HepG2 (cell line): ENCODE data around the gene SLC16A4. TPM values are rescaled to one million over a fixed set of nuclear protein-coding genes. Genes with fewer than 3 reads are reported as not detected.

Source experiments
- ESRRA ChIP-seq: sonication (generic); formaldehyde crosslinking; IDR thresholded peaks from 2 replicates; pipeline ENCODE4 v1.5.1; 2020; ENCODE audit warnings: mild to moderate bottlenecking, low read depth, missing genetic modification reagents
- GABPA ChIP-seq, 2 experiments: IDR thresholded peaks; 2 replicates each; pipeline ENCODE4 v1.6.1; 2011 to 2016; ENCODE audit warnings: low read depth in 2 of 2, low read length in 1 of 2, missing biosample characterization in 1 of 2, missing genetic modification characterization in 1 of 2
- HNRNPK ChIP-seq: fragments of 200-400 bp; formaldehyde crosslinking; IDR thresholded peaks from 2 replicates; pipeline ENCODE4 v1.6.1; 2018; ENCODE audit warnings: low read length, low read depth, moderate library complexity, mild to moderate bottlenecking; ENCODE audit not compliant: poor library complexity, severe bottlenecking
- IKZF5 ChIP-seq: IDR thresholded peaks from 2 replicates; pipeline ENCODE4 v1.6.1; 2018; ENCODE audit warnings: missing genetic modification reagents, mild to moderate bottlenecking, missing compliant biosample characterization
- JDP2 ChIP-seq: sonication (generic); formaldehyde crosslinking; IDR thresholded peaks from 2 replicates; pipeline ENCODE4 v1.8.1; 2022; ENCODE audit warnings: missing genetic modification reagents, borderline replicate concordance
- MYNN ChIP-seq: sonication (generic); formaldehyde crosslinking; IDR thresholded peaks from 2 replicates; pipeline ENCODE4 v1.4.0; 2020; ENCODE audit warnings: mild to moderate bottlenecking, low read depth, missing genetic modification reagents
- NFE2L1 ChIP-seq: sonication (generic); formaldehyde crosslinking; IDR thresholded peaks from 2 replicates; pipeline ENCODE4 v1.4.0; 2020; ENCODE audit warnings: missing genetic modification reagents, mild to moderate bottlenecking, borderline replicate concordance
- NPAS2 ChIP-seq: sonication (generic); formaldehyde crosslinking; IDR thresholded peaks from 2 replicates; pipeline ENCODE4 v1.8.0; 2022; ENCODE audit warnings: mild to moderate bottlenecking, missing genetic modification reagents, borderline replicate concordance
- POLR2G ChIP-seq: fragments of 200-400 bp; formaldehyde crosslinking; IDR thresholded peaks from 2 replicates; pipeline ENCODE4 v1.6.1; 2018; ENCODE audit warnings: mild to moderate bottlenecking, low read depth, low read length, moderate library complexity
- PRPF4 ChIP-seq: fragments of 200-400 bp; formaldehyde crosslinking; IDR thresholded peaks from 2 replicates; pipeline ENCODE4 v1.6.1; 2016; ENCODE audit warnings: low read length, low read depth; ENCODE audit not compliant: poor library complexity, severe bottlenecking
- RBFOX2 ChIP-seq: fragments of 200-400 bp; formaldehyde crosslinking; IDR thresholded peaks from 2 replicates; pipeline ENCODE4 v1.6.1; 2017; ENCODE audit warnings: low read depth, mild to moderate bottlenecking, low read length
- SCMH1 ChIP-seq: sonication (generic); formaldehyde crosslinking; IDR thresholded peaks from 2 replicates; pipeline ENCODE4 v1.9.0; 2021; ENCODE audit warnings: missing genetic modification reagents, mild to moderate bottlenecking, borderline replicate concordance
- SNAPC2 ChIP-seq: sonication (generic); formaldehyde crosslinking; IDR thresholded peaks from 2 replicates; pipeline ENCODE4 v1.8.1; 2022; ENCODE audit warnings: mild to moderate bottlenecking, missing genetic modification reagents
- SRY ChIP-seq: sonication (generic); formaldehyde crosslinking; IDR thresholded peaks from 2 replicates; pipeline ENCODE4 v1.8.0; 2022; ENCODE audit warnings: mild to moderate bottlenecking, missing genetic modification reagents
- TAF15 ChIP-seq: fragments of 200-400 bp; formaldehyde crosslinking; IDR thresholded peaks from one replicate; pipeline ENCODE4 v1.6.1; 2018; ENCODE audit warnings: mild to moderate bottlenecking, low read depth, low read length; ENCODE audit not compliant: poor library complexity, severe bottlenecking
- ZBTB20 ChIP-seq: sonication (generic); formaldehyde crosslinking; IDR thresholded peaks from 2 replicates; pipeline ENCODE4 v1.8.1; 2023; ENCODE audit warnings: missing genetic modification reagents, low read depth, mild to moderate bottlenecking, borderline replicate concordance
- ZBTB38 ChIP-seq: sonication (generic); formaldehyde crosslinking; IDR thresholded peaks from 2 replicates; pipeline ENCODE4 v1.5.1; 2020; ENCODE audit warnings: mild to moderate bottlenecking, missing genetic modification reagents
- ZIK1 ChIP-seq: sonication (generic); formaldehyde crosslinking; IDR thresholded peaks from 2 replicates; pipeline ENCODE4 v1.5.0; 2020; ENCODE audit warnings: mild to moderate bottlenecking, low read depth, missing genetic modification reagents, borderline replicate concordance
- ZNF503 ChIP-seq: sonication (generic); formaldehyde crosslinking; IDR thresholded peaks from 2 replicates; pipeline ENCODE4 v1.4.0; 2020; ENCODE audit warnings: missing genetic modification reagents
- ZNF724P ChIP-seq: sonication (generic); formaldehyde crosslinking; IDR thresholded peaks from 2 replicates; pipeline ENCODE4 v1.8.0; 2022; ENCODE audit warnings: missing genetic modification reagents, borderline replicate concordance
- ZNF792 ChIP-seq: IDR thresholded peaks from 2 replicates; pipeline ENCODE4 v1.6.1; 2016
- ZSCAN20 ChIP-seq: sonication (generic); formaldehyde crosslinking; IDR thresholded peaks from 2 replicates; pipeline ENCODE4 v1.4.0; 2020; ENCODE audit warnings: missing genetic modification reagents, mild to moderate bottlenecking, borderline replicate concordance
- polyA plus RNA-seq, 8 experiments: library from polyadenylated mRNA; depleted of rRNA in 3 of 8; stranded (reverse) in 7 of 8; unstranded in 1 of 8; fragments of >200 nt; fragmentation: Illumina TruSeq in 4 of 8; extraction: Trizol in 4 of 8; gene quantifications; 2 replicates each; pipeline versions ENCODE4 v1.2.1 to v1.2.3, GENCODE V29; 2011 to 2016; ENCODE audit warnings: low read depth in 4 of 8, missing spikeins in 1 of 8, mixed read lengths in 1 of 8; ENCODE audit not compliant: insufficient read depth in 1 of 8
- total RNA-seq, 5 experiments: library from RNA; depleted of rRNA; stranded (reverse); fragments of >200 nt; fragmentation: Illumina TruSeq; extraction: Trizol; gene quantifications; 2 replicates each; pipeline ENCODE4 v1.2.3, GENCODE V29; 2016; ENCODE audit warnings: low read depth in 1 of 5
- TF ChIP-seq, protein P1 (sequence below): IDR thresholded peaks from 2 replicates; pipeline ENCODE4 v1.6.1; 2016
- TF ChIP-seq, protein P2 (sequence below): sonication (generic); formaldehyde crosslinking; IDR thresholded peaks from 2 replicates; pipeline ENCODE4 v1.4.0; 2020; ENCODE audit warnings: missing genetic modification reagents

The SLC16A4 gene
- total and polyA plus RNA-seq, 2 of the 13 experiments (the other 11 are each of a cell fraction or from before 2014, with no cell fraction given), result 1.1 to 1.5 TPM

DNA sequence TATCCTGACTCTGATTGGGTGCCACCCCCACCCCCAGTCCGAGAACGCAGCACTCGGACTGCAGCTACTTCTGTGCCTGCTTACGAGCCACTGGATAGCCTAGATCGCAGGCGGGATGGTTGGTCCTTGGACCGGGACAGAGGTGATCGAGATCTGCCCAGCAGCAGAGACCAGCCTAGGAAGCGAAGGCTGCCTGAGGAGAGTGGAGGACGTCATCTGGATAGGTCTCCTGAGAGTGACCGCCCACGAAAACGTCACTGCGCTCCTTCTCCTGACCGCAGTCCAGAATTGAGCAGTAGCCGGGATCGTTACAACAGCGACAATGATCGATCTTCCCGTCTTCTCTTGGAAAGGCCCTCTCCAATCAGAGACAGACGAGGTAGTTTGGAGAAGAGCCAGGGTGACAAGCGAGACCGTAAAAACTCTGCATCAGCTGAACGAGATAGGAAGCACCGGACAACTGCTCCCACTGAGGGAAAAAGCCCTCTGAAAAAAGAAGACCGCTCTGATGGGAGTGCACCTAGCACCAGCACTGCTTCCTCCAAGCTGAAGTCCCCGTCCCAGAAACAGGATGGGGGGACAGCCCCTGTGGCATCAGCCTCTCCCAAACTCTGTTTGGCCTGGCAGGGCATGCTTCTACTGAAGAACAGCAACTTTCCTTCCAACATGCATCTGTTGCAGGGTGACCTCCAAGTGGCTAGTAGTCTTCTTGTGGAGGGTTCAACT is 49.5 kb downstream of the SLC16A4 start (continued):
- TF ChIP-seq PRPF4, result peak; percentile 84
- TF ChIP-seq RBFOX2, result 0 out of 2 replicates have a peak, but pooled peaks have one; percentile 20
- TF ChIP-seq ZNF724P (CRISPR knock-in tag), result no peak
- no peak for TF ChIP-seq SCMH1 (CRISPR knock-in tag)
- TF ChIP-seq JDP2 (CRISPR knock-in tag), result no peak
- TF ChIP-seq, protein P1, sequence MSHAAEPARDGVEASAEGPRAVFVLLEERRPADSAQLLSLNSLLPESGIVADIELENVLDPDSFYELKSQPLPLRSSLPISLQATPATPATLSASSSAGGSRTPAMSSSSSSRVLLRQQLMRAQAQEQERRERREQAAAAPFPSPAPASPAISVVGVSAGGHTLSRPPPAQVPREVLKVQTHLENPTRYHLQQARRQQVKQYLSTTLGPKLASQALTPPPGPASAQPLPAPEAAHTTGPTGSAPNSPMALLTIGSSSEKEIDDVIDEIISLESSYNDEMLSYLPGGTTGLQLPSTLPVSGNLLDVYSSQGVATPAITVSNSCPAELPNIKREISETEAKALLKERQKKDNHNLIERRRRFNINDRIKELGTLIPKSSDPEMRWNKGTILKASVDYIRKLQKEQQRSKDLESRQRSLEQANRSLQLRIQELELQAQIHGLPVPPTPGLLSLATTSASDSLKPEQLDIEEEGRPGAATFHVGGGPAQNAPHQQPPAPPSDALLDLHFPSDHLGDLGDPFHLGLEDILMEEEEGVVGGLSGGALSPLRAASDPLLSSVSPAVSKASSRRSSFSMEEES, result no peak
- no peak for TF ChIP-seq NPAS2 (CRISPR knock-in tag)
- peak; percentile 92 for TF ChIP-seq ZBTB38 (CRISPR knock-in tag)
- TF ChIP-seq SNAPC2 (CRISPR knock-in tag), result no peak
- TF ChIP-seq TAF15, result no peak
- no peak for TF ChIP-seq ZNF503 (CRISPR knock-in tag)
- TF ChIP-seq ESRRA, result no peak
- no peak for TF ChIP-seq MYNN (CRISPR knock-in tag)
- no peak for TF ChIP-seq IKZF5
- no peak for TF ChIP-seq ZNF792 (CRISPR knock-in tag)
- TF ChIP-seq, protein P2, sequence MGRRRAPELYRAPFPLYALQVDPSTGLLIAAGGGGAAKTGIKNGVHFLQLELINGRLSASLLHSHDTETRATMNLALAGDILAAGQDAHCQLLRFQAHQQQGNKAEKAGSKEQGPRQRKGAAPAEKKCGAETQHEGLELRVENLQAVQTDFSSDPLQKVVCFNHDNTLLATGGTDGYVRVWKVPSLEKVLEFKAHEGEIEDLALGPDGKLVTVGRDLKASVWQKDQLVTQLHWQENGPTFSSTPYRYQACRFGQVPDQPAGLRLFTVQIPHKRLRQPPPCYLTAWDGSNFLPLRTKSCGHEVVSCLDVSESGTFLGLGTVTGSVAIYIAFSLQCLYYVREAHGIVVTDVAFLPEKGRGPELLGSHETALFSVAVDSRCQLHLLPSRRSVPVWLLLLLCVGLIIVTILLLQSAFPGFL (CRISPR knock-in tag), result no peak
- no peak for TF ChIP-seq NFE2L1 (CRISPR knock-in tag)
- no peak for TF ChIP-seq HNRNPK
- no peak for TF ChIP-seq SRY
- no peak for TF ChIP-seq ZIK1 (CRISPR knock-in tag)
- TF ChIP-seq GABPA (IDR thresholded peaks at IDR 0.05; ENCODE audit: low read depth, low read length), result no peak
- no peak for TF ChIP-seq GABPA (CRISPR knock-in tag; IDR thresholded peaks at IDR 0.05; ENCODE audit: low read depth)
- no peak for TF ChIP-seq POLR2G
- TF ChIP-seq ZBTB20 (CRISPR knock-in tag), result no peak
- no peak for TF ChIP-seq ZSCAN20
